Loucy (cell line): ENCODE data around the gene ARHGAP5.
"Not testable (repeated sequence)": the region's sequence is repeated elsewhere in the genome, so short reads cannot be mapped to it uniquely, and the experiment has no call there.

Experiments used
- H2AFZ ChIP-seq: fragments of 200-600 bp; sonication (generic); 2 replicates; pipeline ENCODE4 v1.6.0; 2016; ENCODE audit warnings: antibody characterized with exemption, mild to moderate bottlenecking, low read length, moderate library complexity
- H3F3A ChIP-seq: fragments of 200-600 bp; 2 replicates; pipeline ENCODE4 v1.6.0; 2016; ENCODE audit warnings: antibody characterized with exemption, low read depth, mild to moderate bottlenecking
- H3K27me3 ChIP-seq: fragments of 200-600 bp; sonication (generic); 2 replicates; pipeline ENCODE4 v1.6.1; 2014; ENCODE audit warnings: low read length, mild to moderate bottlenecking; ENCODE audit not compliant: insufficient read depth, poor library complexity, severe bottlenecking
- H3K36me3 ChIP-seq: fragments of 200-600 bp; sonication (generic); 2 replicates; pipeline ENCODE4 v1.6.1; 2016; ENCODE audit warnings: low read length; ENCODE audit not compliant: insufficient read depth
- H3K4me1 ChIP-seq: fragments of 200-600 bp; sonication (generic); 2 replicates; pipeline ENCODE4 v1.5.1; 2014; ENCODE audit warnings: low read length, mild to moderate bottlenecking; ENCODE audit not compliant: insufficient read depth, poor library complexity, severe bottlenecking
- H3K4me2 ChIP-seq: fragments of 200-600 bp; sonication (generic); 2 replicates; pipeline ENCODE4 v1.6.0; 2014; ENCODE audit warnings: antibody characterized with exemption, low read length, low read depth, mild to moderate bottlenecking; ENCODE audit not compliant: poor library complexity, severe bottlenecking
- H3K4me3 ChIP-seq: fragments of 200-600 bp; sonication (generic); 2 replicates; pipeline ENCODE4 v1.5.1; 2014; ENCODE audit warnings: low read length, mild to moderate bottlenecking, mixed read lengths; ENCODE audit not compliant: poor library complexity, severe bottlenecking
- H3K79me2 ChIP-seq: fragments of 200-600 bp; sonication (generic); 2 replicates; pipeline ENCODE4 v1.6.1; 2014; ENCODE audit warnings: low read length; ENCODE audit not compliant: insufficient read depth
- H3K9ac ChIP-seq: fragments of 200-600 bp; sonication (generic); 2 replicates; pipeline ENCODE4 v1.6.0; 2014; ENCODE audit warnings: mild to moderate bottlenecking, low read depth, low read length, moderate library complexity; ENCODE audit not compliant: poor library complexity, severe bottlenecking
- H3K9me2 ChIP-seq: fragments of 200-600 bp; sonication (generic); replicated peaks from 2 replicates; pipeline ENCODE4 v1.6.1; 2016; ENCODE audit warnings: low read depth, low read length, mixed read lengths
- H3K9me3 ChIP-seq: fragments of 200-600 bp; sonication (generic); 2 replicates; pipeline ENCODE4 v1.6.1; 2014; ENCODE audit warnings: mild to moderate bottlenecking, antibody characterized with exemption, low read length, low read depth; ENCODE audit not compliant: insufficient read depth
- H4K20me1 ChIP-seq: fragments of 200-600 bp; sonication (generic); 2 replicates; pipeline ENCODE4 v1.6.0; 2014; ENCODE audit warnings: antibody characterized with exemption, low read length, mild to moderate bottlenecking; ENCODE audit not compliant: insufficient read depth, poor library complexity, severe bottlenecking
- EZH2phosphoT487 ChIP-seq: fragments of 200-600 bp; IDR thresholded peaks from 2 replicates; pipeline ENCODE4 v1.6.1; 2018; ENCODE audit warnings: antibody characterized with exemption, mild to moderate bottlenecking, moderate library complexity, borderline replicate concordance
- TF ChIP-seq, protein P1 (sequence below): fragments of 200-600 bp; sonication (generic); conservative IDR thresholded peaks from 2 replicates; pipeline ENCODE4 v1.5.1; 2014; ENCODE audit warnings: mild to moderate bottlenecking, antibody characterized with exemption, low read length

The ARHGAP5 gene

DNA sequence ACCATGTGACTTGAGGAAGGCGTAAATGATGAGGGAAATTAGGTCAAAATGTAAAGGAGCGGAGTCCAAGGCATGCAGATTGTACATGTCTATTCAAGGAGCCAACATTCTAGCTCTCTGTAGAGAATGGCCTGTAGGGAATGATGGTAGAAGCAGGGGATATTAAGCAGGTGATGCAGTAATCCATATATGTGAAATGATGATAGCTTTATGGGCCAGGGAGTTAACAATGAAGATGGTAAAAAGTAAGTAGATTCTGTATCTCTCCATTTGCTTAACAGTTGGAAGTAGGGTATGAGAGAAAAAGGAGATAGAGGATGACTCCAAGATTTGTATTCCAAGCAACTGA, 33.4 kb downstream of the ARHGAP5 start:
- Histone ChIP-seq H3K36me3 (no peaks in the 10 kb centered on the region), H3K4me1 (peaks cover 13% of the 10 kb centered on the region), H3K4me2 (no peak overlapping the region), H3K9ac (no peak overlapping the region), H3K27me3 (no peaks in the 10 kb centered on the region), H3K9me3 (no peaks in the 10 kb centered on the region), H3K9me2 (no peaks in the 10 kb centered on the region), H3F3A (no peaks in the 10 kb centered on the region), H3K4me3 (no peak overlapping the region), H4K20me1 (peaks cover 20% of the 10 kb centered on the region), H2AFZ (no peak overlapping the region), H3K79me2 (peaks cover 79% of the 10 kb centered on the region)
- TF ChIP-seq, protein P1, sequence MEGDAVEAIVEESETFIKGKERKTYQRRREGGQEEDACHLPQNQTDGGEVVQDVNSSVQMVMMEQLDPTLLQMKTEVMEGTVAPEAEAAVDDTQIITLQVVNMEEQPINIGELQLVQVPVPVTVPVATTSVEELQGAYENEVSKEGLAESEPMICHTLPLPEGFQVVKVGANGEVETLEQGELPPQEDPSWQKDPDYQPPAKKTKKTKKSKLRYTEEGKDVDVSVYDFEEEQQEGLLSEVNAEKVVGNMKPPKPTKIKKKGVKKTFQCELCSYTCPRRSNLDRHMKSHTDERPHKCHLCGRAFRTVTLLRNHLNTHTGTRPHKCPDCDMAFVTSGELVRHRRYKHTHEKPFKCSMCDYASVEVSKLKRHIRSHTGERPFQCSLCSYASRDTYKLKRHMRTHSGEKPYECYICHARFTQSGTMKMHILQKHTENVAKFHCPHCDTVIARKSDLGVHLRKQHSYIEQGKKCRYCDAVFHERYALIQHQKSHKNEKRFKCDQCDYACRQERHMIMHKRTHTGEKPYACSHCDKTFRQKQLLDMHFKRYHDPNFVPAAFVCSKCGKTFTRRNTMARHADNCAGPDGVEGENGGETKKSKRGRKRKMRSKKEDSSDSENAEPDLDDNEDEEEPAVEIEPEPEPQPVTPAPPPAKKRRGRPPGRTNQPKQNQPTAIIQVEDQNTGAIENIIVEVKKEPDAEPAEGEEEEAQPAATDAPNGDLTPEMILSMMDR: no peak
- no peak for TF ChIP-seq EZH2phosphoT487

DNA sequence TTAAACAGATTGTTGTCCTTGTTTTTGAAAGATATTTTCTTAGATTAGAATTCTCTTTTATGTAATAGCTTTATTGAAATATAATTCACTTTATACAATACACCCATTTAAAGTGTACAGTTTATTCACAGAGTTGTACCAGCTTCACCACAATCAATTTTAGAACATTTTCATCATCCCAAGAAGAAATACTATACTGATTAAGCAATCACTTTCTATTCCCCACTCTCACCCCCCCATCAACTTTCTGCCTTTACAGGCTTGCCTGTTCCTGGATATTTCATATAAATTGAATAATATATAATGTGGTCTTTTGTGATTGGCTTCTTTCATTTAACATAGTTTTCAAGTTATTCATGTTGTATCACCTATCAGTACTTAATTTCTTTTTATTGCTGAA, 44.4 kb downstream of the ARHGAP5 start:
- TF ChIP-seq, protein P1: no peak
- TF ChIP-seq EZH2phosphoT487: no peak
- peaks cover 55% of the 10 kb centered on the region for H3K79me2 ChIP-seq

DNA sequence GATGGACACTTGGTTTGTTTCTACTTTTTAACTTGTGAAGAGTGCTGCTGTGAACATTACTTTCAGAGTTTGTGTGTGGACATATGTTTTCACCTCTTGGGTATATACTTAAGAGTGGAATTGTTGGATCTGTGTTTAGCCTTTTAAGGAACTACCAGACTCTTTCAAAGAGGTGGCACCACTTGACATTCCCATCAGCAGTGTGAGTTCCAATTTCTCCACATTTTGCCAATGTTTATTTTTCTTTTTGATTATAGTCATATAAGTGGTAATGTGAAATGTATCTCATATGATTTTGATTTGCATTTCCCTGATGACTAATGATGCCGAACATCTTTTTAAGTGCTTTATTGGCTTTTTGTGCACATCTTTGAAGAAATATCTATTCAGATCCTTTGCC, 44.8 kb downstream of the ARHGAP5 start:
- Histone ChIP-seq H4K20me1 (peaks cover 19% of the 10 kb centered on the region), H3K27me3 (no peaks in the 10 kb centered on the region), H3K4me1 (no peaks in the 10 kb centered on the region), H3K79me2 (peaks cover 55% of the 10 kb centered on the region), H3K36me3 (peaks cover 40% of the 10 kb centered on the region), H2AFZ (no peak overlapping the region), H3F3A (no peaks in the 10 kb centered on the region), H3K9ac (no peak overlapping the region), H3K9me2 (no peaks in the 10 kb centered on the region), H3K4me3 (no peak overlapping the region), H3K9me3 (no peaks in the 10 kb centered on the region; the same call in 1 of the 2 replicates), H3K4me2 (no peak overlapping the region)
- no peak for TF ChIP-seq EZH2phosphoT487
- TF ChIP-seq, protein P1: no peak

More for the DNA sequence above, 44.4 kb downstream of the ARHGAP5 start:
- Histone ChIP-seq H3K9me2 (no peaks in the 10 kb centered on the region), H3K4me1 (no peaks in the 10 kb centered on the region), H3K36me3 (peaks cover 40% of the 10 kb centered on the region), H3K9me3 (no peaks in the 10 kb centered on the region; the same call in 1 of the 2 replicates), H3K27me3 (no peaks in the 10 kb centered on the region), H3K4me2 (no peak overlapping the region), H3F3A (no peaks in the 10 kb centered on the region), H3K9ac (no peak overlapping the region), H4K20me1 (peaks cover 19% of the 10 kb centered on the region), H2AFZ (no peak overlapping the region), H3K4me3 (no peak overlapping the region)

DNA sequence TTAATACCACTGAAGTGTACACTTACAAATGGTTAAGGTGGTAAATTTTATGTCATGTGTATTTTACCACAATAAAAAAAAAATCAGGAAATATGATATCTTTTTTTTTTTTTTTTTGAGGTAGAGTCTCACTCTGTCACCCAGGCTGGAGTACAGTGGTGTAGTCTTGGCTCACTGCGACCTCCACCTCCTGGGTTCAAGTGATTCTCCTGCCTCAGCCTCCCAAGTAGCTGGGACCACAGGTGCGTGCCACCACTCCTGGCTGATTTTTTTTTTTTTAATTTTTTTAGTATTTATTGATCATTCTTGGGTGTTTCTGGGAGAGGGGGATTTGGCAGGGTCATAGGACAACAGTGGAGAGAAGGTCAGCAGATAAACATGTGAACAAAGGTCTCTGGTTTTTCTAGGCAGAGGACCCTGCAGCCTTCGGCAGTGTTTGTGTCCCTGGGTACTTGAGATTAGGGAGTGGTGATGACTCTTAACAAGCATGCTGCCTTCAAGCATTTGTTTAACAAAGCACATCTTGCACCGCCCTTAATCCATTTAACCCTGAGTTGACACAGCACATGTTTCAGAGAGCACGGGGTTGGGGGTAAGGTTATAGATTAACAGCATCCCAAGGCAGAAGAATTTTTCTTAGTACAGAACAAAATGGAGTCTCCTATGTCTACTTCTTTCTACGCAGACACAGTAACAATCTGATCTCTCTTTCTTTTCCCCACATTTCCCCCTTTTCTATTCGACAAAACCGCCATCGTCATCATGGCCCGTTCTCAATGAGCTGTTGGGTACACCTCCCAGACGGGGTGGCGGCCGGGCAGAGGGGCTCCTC, 50.0 kb downstream of the ARHGAP5 start:
- not testable (repeated sequence) for H4K20me1 ChIP-seq, H3K9me3 ChIP-seq, H3K27me3 ChIP-seq, H3K4me2 ChIP-seq, H3K9me2 ChIP-seq, H3K4me1 ChIP-seq, H2AFZ ChIP-seq, H3K4me3 ChIP-seq, H3K9ac ChIP-seq, H3F3A ChIP-seq
- peaks cover 29% of the 10 kb centered on the region for H3K36me3 ChIP-seq
- peaks cover 56% of the 10 kb centered on the region for H3K79me2 ChIP-seq

DNA sequence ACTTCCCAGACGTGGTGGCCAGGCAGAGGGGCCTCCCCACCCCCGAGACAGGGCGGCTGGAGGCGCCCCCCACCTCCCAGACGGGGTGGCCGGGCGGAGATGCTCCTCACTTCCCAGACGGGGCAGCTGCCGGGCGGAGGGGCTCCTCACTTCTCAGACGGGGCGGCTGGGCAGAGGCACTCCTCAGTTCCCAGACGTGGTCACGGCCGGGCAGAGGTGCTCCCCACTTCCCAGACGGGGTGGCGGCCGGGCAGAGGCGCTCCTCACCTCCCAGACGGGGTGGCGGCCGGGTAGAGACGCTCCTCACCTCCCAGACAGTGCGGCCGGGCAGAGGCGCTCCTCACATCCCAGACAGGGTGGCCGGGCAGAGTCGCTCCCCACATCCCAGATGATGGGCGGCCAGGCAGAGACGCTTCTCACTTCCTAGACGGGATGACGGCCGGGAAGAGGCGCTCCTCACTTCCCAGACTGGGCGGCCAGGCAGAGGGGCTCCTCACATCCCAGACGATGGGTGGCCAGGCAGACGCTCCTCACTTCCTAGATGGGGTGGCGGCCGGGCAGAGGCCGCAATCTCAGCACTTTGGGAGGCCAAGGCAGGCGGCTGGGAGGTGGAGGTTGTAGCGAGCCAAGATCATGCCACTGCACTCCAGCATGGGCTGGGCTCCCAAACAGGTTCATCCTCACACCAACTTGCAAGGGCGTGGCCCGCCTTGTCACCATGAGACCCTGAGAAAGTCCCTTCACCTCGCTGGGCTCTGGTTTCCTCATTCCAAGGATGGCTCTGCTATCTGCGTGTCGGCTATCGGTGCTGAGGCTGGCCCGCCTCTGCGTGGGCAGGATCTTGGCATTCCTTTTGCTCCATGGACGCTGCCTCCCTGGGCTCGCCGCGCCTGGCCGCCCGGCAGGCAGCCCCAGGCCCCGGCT, 50.9 kb downstream of the ARHGAP5 start:
- H3K4me1 ChIP-seq, H2AFZ ChIP-seq, H4K20me1 ChIP-seq, H3K4me2 ChIP-seq, H3K9ac ChIP-seq, H3K9me2 ChIP-seq, H3K4me3 ChIP-seq, H3K9me3 ChIP-seq, H3K27me3 ChIP-seq, H3F3A ChIP-seq: not testable (repeated sequence)
- peaks cover 48% of the 10 kb centered on the region for H3K79me2 ChIP-seq
- H3K36me3 ChIP-seq: peaks cover 27% of the 10 kb centered on the region
